Measurements from ENCODE around the gene CFAP45. TPM values are rescaled to one million over a fixed set of nuclear protein-coding genes. Genes with fewer than 3 reads are reported as not detected.

Gene CFAP45
- total RNA-seq, 1 donor from 2014 or later: 1.9 TPM

DNA sequence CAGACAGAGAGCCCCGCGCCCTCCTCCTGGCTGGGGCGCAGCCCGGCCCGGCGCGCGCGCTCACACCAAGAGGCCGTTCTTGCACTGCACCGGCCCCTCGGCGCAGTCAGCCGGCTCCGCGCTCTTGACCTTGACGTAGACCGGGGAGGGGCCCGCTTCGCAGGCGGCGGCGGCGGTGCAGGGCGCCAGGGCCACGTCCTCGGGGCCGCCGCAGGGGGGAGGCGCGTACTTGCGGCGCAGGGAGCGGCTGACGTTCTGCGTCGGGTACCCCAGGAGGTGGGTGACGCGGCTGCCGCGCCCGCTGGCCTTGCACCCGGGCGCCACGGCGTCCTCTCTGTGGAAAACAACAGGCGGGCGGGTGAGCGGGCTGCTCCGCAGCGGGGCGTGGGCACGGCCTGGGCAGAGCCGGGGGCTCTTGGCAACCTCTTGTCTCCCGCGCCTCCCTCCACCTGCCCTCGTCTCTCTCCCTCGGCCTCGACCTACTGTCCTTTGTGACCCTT lies 45.2 kb downstream of the CFAP45 start:
- no peaks in the 10 kb centered on the region for H3K36me3 ChIP-seq
- H3K27me3 ChIP-seq: no peaks in the 10 kb centered on the region
- H3K4me3 ChIP-seq: peak overlapping the region; percentile 74
- H3K27ac ChIP-seq: peak overlapping the region; percentile 94
- intact Hi-C loops (cut with DNase I): no loop called here
- peak; percentile 96 for DNase-seq
- ATAC-seq: peak; percentile 96
- H3K4me1 ChIP-seq: peaks cover 13% of the 10 kb centered on the region
- TF ChIP-seq, protein P1, sequence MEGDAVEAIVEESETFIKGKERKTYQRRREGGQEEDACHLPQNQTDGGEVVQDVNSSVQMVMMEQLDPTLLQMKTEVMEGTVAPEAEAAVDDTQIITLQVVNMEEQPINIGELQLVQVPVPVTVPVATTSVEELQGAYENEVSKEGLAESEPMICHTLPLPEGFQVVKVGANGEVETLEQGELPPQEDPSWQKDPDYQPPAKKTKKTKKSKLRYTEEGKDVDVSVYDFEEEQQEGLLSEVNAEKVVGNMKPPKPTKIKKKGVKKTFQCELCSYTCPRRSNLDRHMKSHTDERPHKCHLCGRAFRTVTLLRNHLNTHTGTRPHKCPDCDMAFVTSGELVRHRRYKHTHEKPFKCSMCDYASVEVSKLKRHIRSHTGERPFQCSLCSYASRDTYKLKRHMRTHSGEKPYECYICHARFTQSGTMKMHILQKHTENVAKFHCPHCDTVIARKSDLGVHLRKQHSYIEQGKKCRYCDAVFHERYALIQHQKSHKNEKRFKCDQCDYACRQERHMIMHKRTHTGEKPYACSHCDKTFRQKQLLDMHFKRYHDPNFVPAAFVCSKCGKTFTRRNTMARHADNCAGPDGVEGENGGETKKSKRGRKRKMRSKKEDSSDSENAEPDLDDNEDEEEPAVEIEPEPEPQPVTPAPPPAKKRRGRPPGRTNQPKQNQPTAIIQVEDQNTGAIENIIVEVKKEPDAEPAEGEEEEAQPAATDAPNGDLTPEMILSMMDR (IDR thresholded peaks at IDR 0.05): peak; percentile 25
- H3K9me3 ChIP-seq: no peaks in the 10 kb centered on the region

DNA sequence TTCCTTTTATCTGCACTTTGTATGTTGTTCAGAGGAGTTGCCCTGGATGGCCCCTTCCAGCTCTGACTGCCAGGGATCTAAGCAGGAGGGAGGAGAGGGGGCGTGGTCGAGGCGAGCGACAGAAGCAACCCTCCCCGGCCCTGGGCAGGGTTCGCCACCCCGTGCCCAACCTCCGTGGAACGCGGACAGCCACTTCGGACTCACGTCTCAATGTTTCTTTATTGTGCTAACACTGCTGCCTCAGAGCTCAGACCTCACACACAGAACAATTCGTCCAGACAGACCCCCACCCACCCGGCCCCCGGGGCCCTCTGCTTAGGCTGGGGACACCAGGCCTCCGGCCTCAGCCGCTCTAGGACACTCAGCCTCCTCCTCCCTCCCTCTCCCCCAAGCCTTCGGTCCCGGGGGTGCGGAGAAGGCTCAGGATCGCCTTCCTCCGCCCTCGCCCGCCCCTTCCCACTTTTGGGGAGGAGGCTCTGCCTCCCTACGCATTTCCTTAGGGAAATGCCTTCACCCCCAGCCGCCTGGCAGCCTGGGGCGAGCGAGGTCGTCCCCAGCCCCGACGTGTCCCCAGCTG lies 45.8 kb downstream of the CFAP45 start:
- peak; percentile 91 for DNase-seq
- Histone ChIP-seq H3K27me3 (no peaks in the 10 kb centered on the region), H3K27ac (peak overlapping the region; percentile 94), H3K9me3 (no peaks in the 10 kb centered on the region), H3K4me1 (peaks cover 13% of the 10 kb centered on the region), H3K36me3 (no peaks in the 10 kb centered on the region), H3K4me3 (peak overlapping the region; percentile 74)
- TF ChIP-seq, protein P1 (IDR thresholded peaks at IDR 0.05): no peak
- peak; percentile 83 for ATAC-seq
- intact Hi-C loops (cut with DNase I): no loop called here

GRCh38 chr1:159853417-159854115 lies 46.4 kb downstream of the CFAP45 start:
- intact Hi-C loops (cut with DNase I): no loop called here
- no peak for ATAC-seq
- no peaks in the 10 kb centered on the region for H3K36me3 ChIP-seq
- peak overlapping the region; percentile 74 for H3K4me3 ChIP-seq
- H3K27me3 ChIP-seq: no peaks in the 10 kb centered on the region
- TF ChIP-seq, protein P1 (IDR thresholded peaks at IDR 0.05): no peak
- H3K4me1 ChIP-seq: peaks cover 13% of the 10 kb centered on the region
- no peak for DNase-seq
- H3K27ac ChIP-seq: peak overlapping the region; percentile 94
- no peaks in the 10 kb centered on the region for H3K9me3 ChIP-seq

DNA sequence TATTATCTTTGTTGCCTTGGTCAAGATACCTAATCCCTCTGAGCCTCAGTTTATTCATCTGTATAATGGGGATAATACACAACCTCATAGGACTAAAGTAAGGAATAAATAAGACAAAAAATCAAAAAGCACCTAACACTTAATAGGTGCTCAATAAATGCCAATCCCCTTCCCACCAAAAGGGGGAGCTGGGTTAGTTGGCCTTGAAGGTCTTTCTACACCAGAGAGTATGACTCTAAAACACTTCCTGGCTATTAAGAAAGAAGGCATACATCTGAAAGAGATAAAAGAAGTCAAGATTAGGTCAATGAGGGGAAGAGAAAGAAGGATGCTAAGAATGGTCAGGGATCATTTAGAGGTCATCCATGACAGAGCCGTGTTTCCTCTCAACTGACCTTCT lies 48.6 kb downstream of the CFAP45 start:
- DNase-seq (no peak), ATAC-seq (no peak)
- TF ChIP-seq, protein P1 (IDR thresholded peaks at IDR 0.05): no peak
- Histone ChIP-seq H3K27me3 (no peaks in the 10 kb centered on the region), H3K36me3 (no peaks in the 10 kb centered on the region), H3K27ac (no peak overlapping the region), H3K4me1 (peaks cover 13% of the 10 kb centered on the region), H3K4me3 (no peak overlapping the region), H3K9me3 (no peaks in the 10 kb centered on the region)
- intact Hi-C loops (cut with DNase I): no loop called here

GRCh38 chr1:159849626-159850366 lies 50.2 kb downstream of the CFAP45 start:
- Histone ChIP-seq H3K27ac (no peak overlapping the region), H3K9me3 (no peaks in the 10 kb centered on the region), H3K36me3 (no peaks in the 10 kb centered on the region), H3K4me3 (no peak overlapping the region), H3K27me3 (no peaks in the 10 kb centered on the region), H3K4me1 (peaks cover 13% of the 10 kb centered on the region)
- intact Hi-C loops (cut with DNase I): no loop called here
- TF ChIP-seq, protein P1 (IDR thresholded peaks at IDR 0.05): no peak
- DNase-seq (no peak), ATAC-seq (no peak)

All from upper lobe of right lung (tissue), 1 donor.